ENCODE measurements around the gene SETDB1.

DNA sequence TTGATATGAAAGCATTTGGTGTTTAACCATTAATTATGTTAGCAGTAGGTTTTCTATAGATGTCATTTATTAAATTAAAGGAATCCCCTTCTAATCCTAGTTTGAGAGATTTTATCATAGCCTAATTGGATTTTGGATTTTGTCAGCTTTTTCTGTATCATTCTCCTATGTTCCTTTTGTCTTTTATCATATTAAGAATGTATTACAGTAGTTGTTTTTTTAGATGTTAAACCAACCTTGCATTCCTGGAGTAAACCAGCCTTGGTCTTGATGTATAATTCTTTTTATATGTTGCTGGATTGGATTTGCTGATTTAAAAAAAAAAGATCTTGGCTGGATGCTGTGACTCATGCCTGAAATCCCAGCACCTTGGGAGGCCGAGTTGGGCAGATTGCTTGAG, 5.6 kb downstream of the SETDB1 start:
- TF ChIP-seq, protein P1, sequence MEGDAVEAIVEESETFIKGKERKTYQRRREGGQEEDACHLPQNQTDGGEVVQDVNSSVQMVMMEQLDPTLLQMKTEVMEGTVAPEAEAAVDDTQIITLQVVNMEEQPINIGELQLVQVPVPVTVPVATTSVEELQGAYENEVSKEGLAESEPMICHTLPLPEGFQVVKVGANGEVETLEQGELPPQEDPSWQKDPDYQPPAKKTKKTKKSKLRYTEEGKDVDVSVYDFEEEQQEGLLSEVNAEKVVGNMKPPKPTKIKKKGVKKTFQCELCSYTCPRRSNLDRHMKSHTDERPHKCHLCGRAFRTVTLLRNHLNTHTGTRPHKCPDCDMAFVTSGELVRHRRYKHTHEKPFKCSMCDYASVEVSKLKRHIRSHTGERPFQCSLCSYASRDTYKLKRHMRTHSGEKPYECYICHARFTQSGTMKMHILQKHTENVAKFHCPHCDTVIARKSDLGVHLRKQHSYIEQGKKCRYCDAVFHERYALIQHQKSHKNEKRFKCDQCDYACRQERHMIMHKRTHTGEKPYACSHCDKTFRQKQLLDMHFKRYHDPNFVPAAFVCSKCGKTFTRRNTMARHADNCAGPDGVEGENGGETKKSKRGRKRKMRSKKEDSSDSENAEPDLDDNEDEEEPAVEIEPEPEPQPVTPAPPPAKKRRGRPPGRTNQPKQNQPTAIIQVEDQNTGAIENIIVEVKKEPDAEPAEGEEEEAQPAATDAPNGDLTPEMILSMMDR (IDR thresholded peaks at IDR 0.05 in 8 of 11, conservative IDR thresholded peaks at IDR 0.05 in 3 of 11) = no peak
- TF ChIP-seq POLR2AphosphoS5 (IDR thresholded peaks at IDR 0.05) (no peak), POLR2A (IDR thresholded peaks at IDR 0.05) (no peak)
